ENCODE measurements around the gene SCYL3.

SCYL3 gene

GRCh38 chr1:169893645-169894423 lies at the start of gene SCYL3:
TSS of gene SCYL3 (minus strand) at chr1:169893896. CDS start at chr1:169888840, 5,056 bp downstream.
- peak within 1 kb of the TSS; percentile 93 for H3K4me3 ChIP-seq
- TF ChIP-seq CTCF (IDR thresholded peaks at IDR 0.05): no peak
- DNase-seq (ENCODE audit: low spot score): peak; percentile 98
- H3K27ac ChIP-seq: peak within 1 kb of the TSS; percentile 95 to 97

GRCh38 chr1:169941982-169942830 lies 48.5 kb upstream of the SCYL3 start:
- DNase-seq (ENCODE audit: low spot score): no peak
- no peak for TF ChIP-seq CTCF (IDR thresholded peaks at IDR 0.05)
- Histone ChIP-seq H3K27ac (no peak overlapping the region), H3K4me3 (no peak overlapping the region)

GRCh38 chr1:169933984-169934725 lies 40.5 kb upstream of the SCYL3 start:
- Histone ChIP-seq H3K4me3 (peak overlapping the region; percentile 8), H3K27ac (no peak overlapping the region)
- no peak for DNase-seq (ENCODE audit: low spot score)
- TF ChIP-seq CTCF (IDR thresholded peaks at IDR 0.05): no peak

GRCh38 chr1:169931795-169932231 lies 38.1 kb upstream of the SCYL3 start:
- Histone ChIP-seq H3K27ac (peak overlapping the region in 1 of 2 donors; percentile 33), H3K4me3 (no peak overlapping the region)
- DNase-seq (ENCODE audit: low spot score): no peak
- TF ChIP-seq CTCF (IDR thresholded peaks at IDR 0.05): no peak

- no peak overlapping the region for H3K27ac ChIP-seq
- H3K4me3 ChIP-seq: no peak overlapping the region
- no peak for DNase-seq (ENCODE audit: low spot score)
- TF ChIP-seq CTCF (IDR thresholded peaks at IDR 0.05): no peak
Observed at GRCh38 chr1:169929210-169929526, 35.5 kb upstream of the SCYL3 start.

- Histone ChIP-seq H3K27ac (no peak overlapping the region), H3K4me3 (no peak overlapping the region)
- peak; percentile 63 for TF ChIP-seq CTCF (IDR thresholded peaks at IDR 0.05)
- no peak for DNase-seq (ENCODE audit: low spot score)
Observed at GRCh38 chr1:169928438-169929209, 34.9 kb upstream of the SCYL3 start.
